ENCODE data around the gene ABCC2.

ABCC2 gene

GRCh38 chr10:99870123-99870730, 87.8 kb downstream of the ABCC2 start:
- TF ChIP-seq, protein P1, sequence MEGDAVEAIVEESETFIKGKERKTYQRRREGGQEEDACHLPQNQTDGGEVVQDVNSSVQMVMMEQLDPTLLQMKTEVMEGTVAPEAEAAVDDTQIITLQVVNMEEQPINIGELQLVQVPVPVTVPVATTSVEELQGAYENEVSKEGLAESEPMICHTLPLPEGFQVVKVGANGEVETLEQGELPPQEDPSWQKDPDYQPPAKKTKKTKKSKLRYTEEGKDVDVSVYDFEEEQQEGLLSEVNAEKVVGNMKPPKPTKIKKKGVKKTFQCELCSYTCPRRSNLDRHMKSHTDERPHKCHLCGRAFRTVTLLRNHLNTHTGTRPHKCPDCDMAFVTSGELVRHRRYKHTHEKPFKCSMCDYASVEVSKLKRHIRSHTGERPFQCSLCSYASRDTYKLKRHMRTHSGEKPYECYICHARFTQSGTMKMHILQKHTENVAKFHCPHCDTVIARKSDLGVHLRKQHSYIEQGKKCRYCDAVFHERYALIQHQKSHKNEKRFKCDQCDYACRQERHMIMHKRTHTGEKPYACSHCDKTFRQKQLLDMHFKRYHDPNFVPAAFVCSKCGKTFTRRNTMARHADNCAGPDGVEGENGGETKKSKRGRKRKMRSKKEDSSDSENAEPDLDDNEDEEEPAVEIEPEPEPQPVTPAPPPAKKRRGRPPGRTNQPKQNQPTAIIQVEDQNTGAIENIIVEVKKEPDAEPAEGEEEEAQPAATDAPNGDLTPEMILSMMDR (IDR thresholded peaks at IDR 0.05; ENCODE audit: poor library complexity, severe bottlenecking) = no peak
- Histone ChIP-seq H3K9me3 (ENCODE audit: severe bottlenecking) (no peaks in the 10 kb centered on the region), H3K4me3 (ENCODE audit: severe bottlenecking) (no peak overlapping the region), H3K36me3 (ENCODE audit: low read depth) (0 out of 2 replicates have a peak, but pooled peaks cover under 1% of the 10 kb centered on the region), H3K27me3 (ENCODE audit: insufficient read depth, poor library complexity, severe bottlenecking) (no peaks in the 10 kb centered on the region), H3K27ac (ENCODE audit: poor library complexity, severe bottlenecking) (no peak overlapping the region), H3K4me1 (ENCODE audit: insufficient read depth, poor library complexity, severe bottlenecking) (no peaks in the 10 kb centered on the region)
- no peak for DNase-seq (ENCODE audit: low spot score)
- ATAC-seq (ENCODE audit: low read depth) = no peak

DNA sequence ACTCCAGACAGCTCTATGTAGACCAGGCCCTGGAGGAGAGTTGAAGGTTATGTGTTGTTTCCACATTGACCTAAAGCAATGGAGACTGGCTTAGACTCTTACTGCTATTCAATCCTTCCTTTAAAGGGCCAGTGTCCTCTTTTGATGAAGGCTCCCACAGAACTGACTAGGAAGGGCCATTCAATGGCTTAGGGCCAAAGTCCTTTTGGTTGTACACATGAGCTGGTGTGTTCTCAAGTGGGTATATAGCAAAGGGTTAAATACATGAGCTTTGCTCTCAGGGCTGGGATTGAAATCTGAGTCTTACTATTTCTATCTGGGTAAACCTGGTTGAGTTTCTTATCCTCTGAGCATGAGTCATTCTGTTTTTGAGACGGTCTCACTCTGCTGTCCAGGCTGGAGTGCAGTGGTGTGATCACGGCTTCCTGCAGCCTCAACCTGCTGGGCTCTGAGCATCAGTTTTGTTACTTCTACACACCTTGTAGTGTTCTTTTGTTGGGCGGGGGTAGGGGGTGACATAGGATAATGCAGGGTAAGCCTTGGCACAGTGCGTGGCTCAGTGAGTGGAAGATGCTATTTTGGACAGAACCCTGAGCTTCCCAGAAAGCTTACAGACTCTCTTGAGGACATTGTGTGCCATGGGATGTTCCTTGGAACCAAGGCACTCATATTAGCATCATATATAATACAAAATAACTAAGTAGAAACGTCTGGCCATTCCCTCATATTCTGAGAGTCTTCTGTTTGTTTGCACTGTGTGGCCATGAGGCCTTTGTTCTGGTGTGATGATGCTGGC, 90.1 kb downstream of the ABCC2 start:
- DNase-seq (ENCODE audit: low spot score) = no peak
- peak; percentile 39; the same call in 2 of the 3 replicates for ATAC-seq (ENCODE audit: low read depth)
- Histone ChIP-seq H3K27me3 (ENCODE audit: insufficient read depth, poor library complexity, severe bottlenecking) (no peaks in the 10 kb centered on the region), H3K4me1 (ENCODE audit: insufficient read depth, poor library complexity, severe bottlenecking) (no peaks in the 10 kb centered on the region), H3K36me3 (ENCODE audit: low read depth) (peaks cover 21% of the 10 kb centered on the region), H3K9me3 (ENCODE audit: severe bottlenecking) (no peaks in the 10 kb centered on the region), H3K4me3 (ENCODE audit: severe bottlenecking) (no peak overlapping the region), H3K27ac (ENCODE audit: poor library complexity, severe bottlenecking) (no peak overlapping the region)
- TF ChIP-seq, protein P1 (IDR thresholded peaks at IDR 0.05; ENCODE audit: poor library complexity, severe bottlenecking) = no peak

- no peak for DNase-seq (ENCODE audit: low spot score)
- no peaks in the 10 kb centered on the region for H3K27me3 ChIP-seq (ENCODE audit: insufficient read depth, poor library complexity, severe bottlenecking)
- H3K27ac ChIP-seq (ENCODE audit: poor library complexity, severe bottlenecking) = no peak overlapping the region
- 0 out of 3 replicates have a peak, but pooled peaks have one; percentile 11 for ATAC-seq (ENCODE audit: low read depth)
- no peaks in the 10 kb centered on the region for H3K4me1 ChIP-seq (ENCODE audit: insufficient read depth, poor library complexity, severe bottlenecking)
- H3K4me3 ChIP-seq (ENCODE audit: severe bottlenecking) = no peak overlapping the region
- H3K36me3 ChIP-seq (ENCODE audit: low read depth) = peaks cover 33% of the 10 kb centered on the region
- TF ChIP-seq, protein P1 (IDR thresholded peaks at IDR 0.05; ENCODE audit: poor library complexity, severe bottlenecking) = no peak
- no peaks in the 10 kb centered on the region for H3K9me3 ChIP-seq (ENCODE audit: severe bottlenecking)
Measured at GRCh38 chr10:99873846-99874245, 91.4 kb downstream of the ABCC2 start.

- Histone ChIP-seq H3K4me3 (ENCODE audit: severe bottlenecking) (no peak overlapping the region), H3K36me3 (ENCODE audit: low read depth) (peaks cover 38% of the 10 kb centered on the region), H3K9me3 (ENCODE audit: severe bottlenecking) (no peaks in the 10 kb centered on the region), H3K27ac (ENCODE audit: poor library complexity, severe bottlenecking) (no peak overlapping the region), H3K4me1 (ENCODE audit: insufficient read depth, poor library complexity, severe bottlenecking) (no peaks in the 10 kb centered on the region), H3K27me3 (ENCODE audit: insufficient read depth, poor library complexity, severe bottlenecking) (no peaks in the 10 kb centered on the region)
- ATAC-seq (ENCODE audit: low read depth) = no peak
- TF ChIP-seq, protein P1 (IDR thresholded peaks at IDR 0.05; ENCODE audit: poor library complexity, severe bottlenecking) = no peak
- DNase-seq (ENCODE audit: low spot score) = no peak
Measured at GRCh38 chr10:99874341-99875085, 92.1 kb downstream of the ABCC2 start.

All from RWPE2 (cell line).